ENCODE data around the gene HAND1. TPM values are rescaled to one million over a fixed set of nuclear protein-coding genes. Genes with fewer than 3 reads are reported as not detected.

The HAND1 gene
- total and polyA plus RNA-seq, 2 donors (not counting 1 experiment from before 2014, with no cell fraction given): not detected

GRCh38 chr5:154451957-154452356 is 26.1 kb downstream of the HAND1 start:
- no CpG with 5 or more reads among the region's 8 CpGs for WGBS (ENCODE audit: insufficient coverage)
- CTCF ChIA-PET: interaction anchor here (0.9 to 1.0 kb wide), 2 partner anchors 9 to 18 kb away, joined by 3 to 5 read pairs; no protein-coding TSS in a partner anchor
- POLR2A ChIA-PET: no interaction called here
- H3K4me3 ChIP-seq (ENCODE audit: control extremely low read depth in 1 of 5, extremely low read depth in 1 of 5, insufficient read depth in 1 of 5, low read depth in 2 of 5, low read length in 4 of 5): no peak overlapping the region
- H3K79me2 ChIP-seq (ENCODE audit: control insufficient read depth, insufficient read depth, low read length): peaks cover 24% of the 10 kb centered on the region
- H3K27ac ChIP-seq (ENCODE audit: low read length in 2 of 2): no peak overlapping the region
- peaks cover 15 to 22% of the 10 kb centered on the region in 2 donors for H3K4me1 ChIP-seq (ENCODE audit: control insufficient read depth in 2 of 2, insufficient read depth in 2 of 2, low read length in 2 of 2)
- no peaks in the 10 kb centered on the region for H3K27me3 Mint-ChIP-seq
- TF ChIP-seq, protein P1, sequence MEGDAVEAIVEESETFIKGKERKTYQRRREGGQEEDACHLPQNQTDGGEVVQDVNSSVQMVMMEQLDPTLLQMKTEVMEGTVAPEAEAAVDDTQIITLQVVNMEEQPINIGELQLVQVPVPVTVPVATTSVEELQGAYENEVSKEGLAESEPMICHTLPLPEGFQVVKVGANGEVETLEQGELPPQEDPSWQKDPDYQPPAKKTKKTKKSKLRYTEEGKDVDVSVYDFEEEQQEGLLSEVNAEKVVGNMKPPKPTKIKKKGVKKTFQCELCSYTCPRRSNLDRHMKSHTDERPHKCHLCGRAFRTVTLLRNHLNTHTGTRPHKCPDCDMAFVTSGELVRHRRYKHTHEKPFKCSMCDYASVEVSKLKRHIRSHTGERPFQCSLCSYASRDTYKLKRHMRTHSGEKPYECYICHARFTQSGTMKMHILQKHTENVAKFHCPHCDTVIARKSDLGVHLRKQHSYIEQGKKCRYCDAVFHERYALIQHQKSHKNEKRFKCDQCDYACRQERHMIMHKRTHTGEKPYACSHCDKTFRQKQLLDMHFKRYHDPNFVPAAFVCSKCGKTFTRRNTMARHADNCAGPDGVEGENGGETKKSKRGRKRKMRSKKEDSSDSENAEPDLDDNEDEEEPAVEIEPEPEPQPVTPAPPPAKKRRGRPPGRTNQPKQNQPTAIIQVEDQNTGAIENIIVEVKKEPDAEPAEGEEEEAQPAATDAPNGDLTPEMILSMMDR (IDR thresholded peaks at IDR 0.05): no peak
- TF ChIP-seq EZH2 (IDR thresholded peaks at IDR 0.05; ENCODE audit: borderline replicate concordance, insufficient read depth, low read depth, low read length, poor library complexity, severe bottlenecking): no peak
- H3K9ac ChIP-seq (ENCODE audit: low read length): no peak overlapping the region
- H3K4me2 ChIP-seq (replicated peaks; ENCODE audit: low read depth, low read length, poor library complexity, severe bottlenecking): no peak overlapping the region
- ATAC-seq (ENCODE audit: low read depth) (no peak), DNase-seq (no peak)
- no peak overlapping the region for H3K4me3 Mint-ChIP-seq
- intact Hi-C loops (cut with micrococcal nuclease): no loop called here
- H2AFZ ChIP-seq (ENCODE audit: insufficient read depth, low read depth, low read length, poor library complexity, severe bottlenecking): no peak overlapping the region
- H3K9me3 ChIP-seq (ENCODE audit: control extremely low read depth in 1 of 3, control insufficient read depth in 2 of 3, insufficient read depth in 1 of 3, low read length in 2 of 3): no peaks in the 10 kb centered on the region
- H3K27me3 ChIP-seq (replicated peaks in 1 of 4; ENCODE audit: control extremely low read depth in 1 of 4, control insufficient read depth in 3 of 4, insufficient read depth in 4 of 4, low read length in 3 of 4): no peaks in the 10 kb centered on the region
- peaks cover 15% of the 10 kb centered on the region for H4K20me1 ChIP-seq (ENCODE audit: control insufficient read depth, insufficient read depth, low read length, poor library complexity, severe bottlenecking)
- peaks cover 0 to 67% of the 10 kb centered on the region in 2 experiments for H3K36me3 ChIP-seq (replicated peaks in 1 of 2; ENCODE audit: control extremely low read depth in 1 of 2, control insufficient read depth in 1 of 2, extremely low read depth in 1 of 2, insufficient read depth in 2 of 2, low read length in 1 of 2)
- no peaks in the 10 kb centered on the region for H3K9me3 Mint-ChIP-seq (ENCODE audit: insufficient read depth)
- H3K27ac Mint-ChIP-seq: no peak overlapping the region
- peaks cover 31% of the 10 kb centered on the region for H3K4me1 Mint-ChIP-seq

GRCh38 chr5:154449786-154450185 is 28.2 kb downstream of the HAND1 start:
- WGBS (ENCODE audit: insufficient coverage): no CpG with 5 or more reads among the region's 2 CpGs
- POLR2A ChIA-PET: no interaction called here
- no peak overlapping the region for H3K4me2 ChIP-seq (replicated peaks; ENCODE audit: low read depth, low read length, poor library complexity, severe bottlenecking)
- intact Hi-C loops (cut with micrococcal nuclease): no loop called here
- no peak overlapping the region for H2AFZ ChIP-seq (ENCODE audit: insufficient read depth, low read depth, low read length, poor library complexity, severe bottlenecking)
- no peak overlapping the region for H3K27ac ChIP-seq (ENCODE audit: low read length in 2 of 2)
- no peak overlapping the region for H3K9ac ChIP-seq (ENCODE audit: low read length)
- no peaks in the 10 kb centered on the region for H3K9me3 ChIP-seq (ENCODE audit: control extremely low read depth in 1 of 3, control insufficient read depth in 2 of 3, insufficient read depth in 1 of 3, low read length in 2 of 3)
- ATAC-seq (ENCODE audit: low read depth) (no peak), DNase-seq (no peak)
- Mint-ChIP-seq H3K4me1 (peaks cover 43% of the 10 kb centered on the region), H3K9me3 (ENCODE audit: insufficient read depth) (no peaks in the 10 kb centered on the region), H3K27me3 (no peaks in the 10 kb centered on the region), H3K27ac (no peak overlapping the region), H3K4me3 (no peak overlapping the region)
- H3K4me1 ChIP-seq (ENCODE audit: control insufficient read depth in 2 of 2, insufficient read depth in 2 of 2, low read length in 2 of 2): peaks cover 19 to 27% of the 10 kb centered on the region in 2 donors
- CTCF ChIA-PET: interaction anchor here (0.7 to 4.3 kb wide), 3 partner anchors 14 to 45 kb away, joined by 3 to 12 read pairs (median 12); no protein-coding TSS in a partner anchor
- H3K4me3 ChIP-seq (ENCODE audit: control extremely low read depth in 1 of 5, extremely low read depth in 1 of 5, insufficient read depth in 1 of 5, low read depth in 2 of 5, low read length in 4 of 5): no peak overlapping the region
- peaks cover 17% of the 10 kb centered on the region for H4K20me1 ChIP-seq (ENCODE audit: control insufficient read depth, insufficient read depth, low read length, poor library complexity, severe bottlenecking)
- H3K79me2 ChIP-seq (ENCODE audit: control insufficient read depth, insufficient read depth, low read length): peaks cover 43% of the 10 kb centered on the region
- H3K27me3 ChIP-seq (replicated peaks in 1 of 4; ENCODE audit: control extremely low read depth in 1 of 4, control insufficient read depth in 3 of 4, insufficient read depth in 4 of 4, low read length in 3 of 4): no peaks in the 10 kb centered on the region
- TF ChIP-seq, protein P1 (IDR thresholded peaks at IDR 0.05): no peak
- TF ChIP-seq EZH2 (IDR thresholded peaks at IDR 0.05; ENCODE audit: borderline replicate concordance, insufficient read depth, low read depth, low read length, poor library complexity, severe bottlenecking): no peak
- H3K36me3 ChIP-seq (replicated peaks in 1 of 2; ENCODE audit: control extremely low read depth in 1 of 2, control insufficient read depth in 1 of 2, extremely low read depth in 1 of 2, insufficient read depth in 2 of 2, low read length in 1 of 2): peaks cover 0 to 48% of the 10 kb centered on the region in 2 experiments
